ENCODE data around the gene POMT2.
"Not testable (repeated sequence)": the region's sequence is repeated elsewhere in the genome, so short reads cannot be mapped to it uniquely, and the experiment has no call there.

POMT2 gene

GRCh38 chr14:77299771-77300170, 20.9 kb downstream of the POMT2 start:
- DNase-seq, result no peak

GRCh38 chr14:77296906-77297305, 23.8 kb downstream of the POMT2 start:
- DNase-seq, result no peak

GRCh38 chr14:77296155-77296554, 24.5 kb downstream of the POMT2 start:
- no peak for DNase-seq

- DNase-seq, result no peak
Measured at GRCh38 chr14:77290705-77291104, 30.0 kb downstream of the POMT2 start.

GRCh38 chr14:77286576-77286975, 34.1 kb downstream of the POMT2 start:
- DNase-seq, result no peak

- no peak for DNase-seq
Measured at GRCh38 chr14:77284466-77284865, 36.2 kb downstream of the POMT2 start.

- no peak for DNase-seq
Measured at GRCh38 chr14:77284066-77284465, 36.6 kb downstream of the POMT2 start.

DNA sequence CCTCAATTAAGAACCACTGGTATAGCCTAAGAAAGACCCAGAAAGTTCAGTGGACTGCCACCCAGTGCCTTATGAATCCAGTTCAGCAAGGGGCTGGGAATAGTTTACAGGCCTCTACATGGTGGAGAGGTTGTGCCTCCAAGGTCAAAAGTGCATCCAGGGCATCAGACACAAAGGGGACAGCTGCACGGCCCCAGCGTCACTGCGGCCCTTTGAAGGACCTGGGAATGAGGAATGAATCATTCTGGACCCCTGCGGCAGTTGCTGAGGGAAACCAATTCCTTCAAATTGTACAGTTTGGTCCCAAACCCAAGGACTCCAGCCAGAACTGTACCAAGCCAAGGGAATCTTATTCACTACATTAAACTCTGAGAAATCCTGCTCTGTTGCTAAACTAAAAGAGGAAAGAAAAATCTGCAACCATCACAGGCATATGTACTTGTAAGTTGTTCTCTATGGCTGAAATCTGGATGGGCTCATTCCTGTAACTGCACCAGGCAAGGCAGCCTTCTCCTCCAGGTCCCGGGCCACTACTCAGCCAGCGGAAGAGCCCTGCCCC, 38.8 kb downstream of the POMT2 start:
- DNase-seq, result no peak

DNA sequence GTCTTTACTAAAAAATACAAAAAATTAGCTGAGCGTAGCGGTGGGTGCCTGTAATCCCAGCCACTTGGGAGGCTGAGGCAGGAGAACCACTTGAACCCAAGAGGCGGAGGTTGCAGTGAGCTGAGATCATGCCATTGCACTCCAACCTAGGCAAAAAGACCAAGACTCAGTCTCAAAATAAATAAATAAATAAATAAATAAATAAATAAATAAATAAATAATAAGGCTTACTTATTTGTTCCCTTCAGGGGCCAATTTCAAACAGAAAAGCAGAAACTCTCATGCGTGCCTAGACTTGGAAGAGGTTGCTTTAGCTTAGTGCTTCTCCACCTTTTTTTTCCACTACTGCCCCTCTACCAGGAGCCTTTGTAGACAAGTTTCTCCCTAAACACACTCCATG, 39.8 kb downstream of the POMT2 start:
- not testable (repeated sequence) for DNase-seq

- no peak for DNase-seq
Measured at GRCh38 chr14:77279719-77280118, 41.0 kb downstream of the POMT2 start.

DNA sequence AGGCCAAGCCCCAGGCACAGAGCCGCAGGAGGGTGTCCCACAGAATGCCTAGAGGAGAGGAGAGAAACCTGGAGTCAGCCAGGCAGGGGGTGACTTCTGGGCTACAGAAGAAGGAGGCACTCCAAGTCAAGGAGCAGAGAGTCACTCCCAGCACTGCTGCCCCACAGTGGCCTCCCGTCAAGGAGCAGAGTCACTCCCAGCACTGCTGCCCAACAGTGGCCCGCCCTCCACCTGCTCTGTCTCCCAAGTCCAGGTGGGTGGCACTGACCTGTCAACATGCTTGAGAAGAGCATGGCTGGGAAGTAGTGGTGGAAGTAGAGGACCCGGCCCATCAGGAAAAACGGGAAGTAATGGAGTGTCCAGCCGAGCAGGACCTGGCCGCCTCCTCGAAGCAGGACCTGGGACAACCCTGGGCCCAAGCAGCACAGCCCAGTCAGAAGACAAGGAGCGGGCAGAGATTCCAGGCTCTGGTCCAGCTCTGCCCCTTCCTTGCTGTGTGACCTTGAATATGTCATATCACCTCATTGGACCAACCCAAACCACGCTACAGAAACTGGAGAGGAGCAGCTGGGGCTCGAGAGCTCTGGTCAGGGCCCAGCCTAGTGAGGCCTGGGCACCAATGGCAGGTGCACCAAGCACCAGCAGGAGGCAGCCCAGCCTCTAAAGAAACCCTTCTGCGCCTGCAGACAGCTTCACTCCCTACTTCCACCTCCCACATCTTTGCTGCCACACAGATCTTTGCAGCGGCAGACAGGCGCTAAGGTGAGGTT, 42.0 kb downstream of the POMT2 start:
- DNase-seq, result no peak

- DNase-seq, result no peak
Measured at GRCh38 chr14:77276959-77277358, 43.7 kb downstream of the POMT2 start.

GRCh38 chr14:77276295-77276935, 44.3 kb downstream of the POMT2 start:
- no peak for DNase-seq

DNA sequence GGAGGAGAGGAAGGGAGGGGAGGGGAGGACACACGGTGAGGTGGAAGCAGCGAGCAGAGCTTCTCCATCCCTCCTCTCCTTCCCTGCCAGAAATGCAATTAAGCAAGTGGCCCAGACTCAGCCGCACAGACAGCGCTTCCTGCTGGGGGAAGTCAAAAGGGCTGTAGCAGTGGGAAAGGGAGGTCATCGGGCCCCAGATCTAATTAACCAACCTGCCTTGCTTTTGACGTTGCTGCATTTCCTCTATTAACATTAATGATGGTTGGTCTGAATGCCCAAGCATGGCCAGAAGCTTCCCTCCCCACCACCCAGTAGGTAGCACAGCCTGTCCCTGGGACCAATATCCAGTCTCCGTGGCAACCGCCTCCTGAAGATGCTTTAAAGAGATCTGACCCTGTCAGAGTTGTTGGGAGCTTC, 45.1 kb downstream of the POMT2 start:
- no peak for DNase-seq

DNA sequence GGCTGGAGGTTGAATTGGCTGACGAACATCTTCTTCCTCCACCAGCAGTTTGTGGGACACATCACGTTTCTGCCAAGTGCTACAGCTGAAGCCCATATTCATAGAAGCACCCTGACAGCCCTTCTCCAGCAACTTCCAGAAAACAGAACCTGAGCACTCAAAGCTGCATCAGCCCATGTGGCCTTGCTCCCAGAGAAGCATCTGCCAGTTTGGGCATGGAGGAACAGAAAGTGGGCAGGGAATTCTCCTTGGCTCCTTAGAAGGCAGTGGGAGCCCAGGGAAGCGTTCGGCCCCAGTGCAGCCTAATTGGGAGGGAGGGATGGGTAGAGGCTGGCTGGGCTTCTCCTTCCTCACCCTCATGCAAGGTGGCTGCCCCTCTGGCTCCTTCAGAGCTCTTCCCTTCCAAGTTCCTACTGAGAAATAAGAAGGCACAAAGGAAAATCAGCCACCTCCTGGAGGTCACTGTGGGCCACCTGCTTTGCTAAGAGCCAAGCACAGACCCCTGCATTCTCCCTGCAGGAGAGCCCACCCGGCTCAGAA, 45.6 kb downstream of the POMT2 start:
- no peak for DNase-seq

GRCh38 chr14:77273796-77274195, 46.9 kb downstream of the POMT2 start:
- DNase-seq, result no peak

DNA sequence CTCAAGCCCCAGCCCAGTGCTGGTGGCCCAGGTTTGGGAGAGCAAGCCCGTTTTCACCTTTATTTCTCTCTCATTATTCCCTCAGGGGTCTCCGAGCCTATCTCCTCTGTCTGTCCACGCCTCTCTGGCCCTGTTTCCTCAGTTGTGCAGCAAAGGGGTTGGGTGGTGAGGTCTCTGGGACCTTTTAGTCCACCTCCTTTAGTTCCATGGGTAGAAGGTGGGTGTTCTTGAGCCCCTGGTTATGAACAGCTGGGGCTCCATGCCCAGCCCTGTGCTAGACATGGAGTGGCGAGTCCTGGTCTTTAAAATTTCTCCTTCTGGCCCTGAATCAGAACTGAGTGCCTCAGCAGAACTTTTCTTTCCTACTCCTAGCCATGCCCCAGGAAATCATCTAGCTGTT, 48.4 kb downstream of the POMT2 start:
- DNase-seq, result no peak

- DNase-seq, result no peak
Measured at GRCh38 chr14:77271113-77271710, 49.5 kb downstream of the POMT2 start, which contains the start of gene NGB. Gene NGB, minus strand, starts transcription at chr14:77271206. Its CDS starts 269 bp downstream, at chr14:77270937.

GRCh38 chr14:77270361-77271112, 50.1 kb downstream of the POMT2 start:
- no peak for DNase-seq

DNA sequence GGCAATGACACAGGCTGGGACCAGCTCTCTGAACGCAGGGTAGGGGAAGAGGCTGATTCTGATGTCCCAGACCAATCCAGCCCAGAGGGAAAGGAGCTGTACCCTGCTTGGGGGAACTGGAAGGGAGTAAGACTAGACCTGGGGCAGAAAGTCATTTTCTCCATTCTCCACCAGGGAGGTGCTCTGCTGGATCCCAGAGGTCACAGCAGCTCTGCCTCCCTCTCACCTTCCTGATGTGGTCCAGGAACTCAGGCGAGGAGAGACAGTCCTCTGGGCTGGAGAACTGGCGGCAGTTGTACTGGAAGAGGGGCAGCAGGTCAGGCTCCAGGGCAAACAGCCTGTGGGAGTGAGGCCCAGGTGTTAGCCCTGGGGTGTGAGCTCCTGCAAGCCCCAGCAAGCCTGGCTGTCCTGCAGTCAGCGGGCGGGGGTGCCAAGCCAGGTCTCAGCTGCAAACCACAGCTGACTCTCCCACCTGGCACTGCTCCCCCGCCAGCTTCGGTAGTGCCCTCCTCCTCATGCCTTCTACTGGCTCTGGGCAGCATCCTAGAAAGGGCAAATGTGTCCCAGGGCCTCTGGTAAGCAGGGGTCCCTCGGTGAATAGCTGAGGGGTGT, 51.6 kb downstream of the POMT2 start:
- peak; percentile 92 for DNase-seq

GRCh38 chr14:77267937-77268699, 52.6 kb downstream of the POMT2 start:
- DNase-seq, result no peak
